Suppressor macrophage treated with lipopolysaccharide for 1 hour (primary cell): ENCODE results near the gene GOLGA8Q.
"Not testable (repeated sequence)": the region's sequence is repeated elsewhere in the genome, so short reads cannot be mapped to it uniquely, and the experiment has no call there.

ENCODE experiments used
- DNase-seq, 3 donors: peaks; one replicate each; pipeline ENCODE4 v3.0.0-alpha.2; 2020 to 2022

The GOLGA8Q gene

GRCh38 chr15:30551750-30552149 is at the start of gene GOLGA8Q:
Gene GOLGA8Q (plus strand): TSS chr15:30552050. CDS start chr15:30552078, 28 bp downstream.
- DNase-seq, result not testable (repeated sequence)

GRCh38 chr15:30502904-30503781 is 48.7 kb upstream of the GOLGA8Q start:
- not testable (repeated sequence) for DNase-seq

- not testable (repeated sequence) for DNase-seq
Observed at GRCh38 chr15:30504162-30504843, 47.5 kb upstream of the GOLGA8Q start.

GRCh38 chr15:30514545-30514944 is 37.3 kb upstream of the GOLGA8Q start:
- DNase-seq, result not testable (repeated sequence)

GRCh38 chr15:30523453-30524243 is 28.2 kb upstream of the GOLGA8Q start:
- not testable (repeated sequence) for DNase-seq

- not testable (repeated sequence) for DNase-seq
Observed at GRCh38 chr15:30525912-30526311, 25.9 kb upstream of the GOLGA8Q start.

- not testable (repeated sequence) for DNase-seq
Observed at GRCh38 chr15:30529049-30529448, 22.8 kb upstream of the GOLGA8Q start.

- peak in 1 of 3 donors; percentile 1 for DNase-seq
Observed at GRCh38 chr15:30566949-30567348, 15.1 kb downstream of the GOLGA8Q start.

- DNase-seq, result not testable (repeated sequence)
Observed at GRCh38 chr15:30573012-30573491, 21.2 kb downstream of the GOLGA8Q start.

GRCh38 chr15:30579394-30579970 is 27.6 kb downstream of the GOLGA8Q start:
- not testable (repeated sequence) for DNase-seq

- DNase-seq, result not testable (repeated sequence)
Observed at GRCh38 chr15:30580716-30581115, 28.9 kb downstream of the GOLGA8Q start.

- not testable (repeated sequence) for DNase-seq
Observed at GRCh38 chr15:30598953-30599352, 47.1 kb downstream of the GOLGA8Q start.

- not testable (repeated sequence) for DNase-seq
Observed at GRCh38 chr15:30603796-30604195, 51.9 kb downstream of the GOLGA8Q start, which contains the start of gene GOLGA8H. Gene GOLGA8H (plus strand): TSS chr15:30604028. CDS start chr15:30604126, 98 bp downstream.
